NCI-H446 (cell line): Measurements from ENCODE around the gene CARD16.
"Not testable (repeated sequence)": the region's sequence is repeated elsewhere in the genome, so short reads cannot be mapped to it uniquely, and the experiment has no call there.

Source experiments
- DNase-seq, 2 experiments: peaks; one replicate each; lab custom pipeline; 2025; lab: John Stamatoyannopoulos, UW

The CARD16 gene

GRCh38 chr11:105049481-105049880 lies 4.3 kb upstream of the CARD16 start:
- DNase-seq: no peak

- DNase-seq: peak in 1 of 2 experiments; percentile 41
Observed at GRCh38 chr11:105046898-105047579, 1.9 kb upstream of the CARD16 start.

- DNase-seq: no peak
Observed at GRCh38 chr11:105045676-105046296, 651 bp upstream of the CARD16 start.

DNA sequence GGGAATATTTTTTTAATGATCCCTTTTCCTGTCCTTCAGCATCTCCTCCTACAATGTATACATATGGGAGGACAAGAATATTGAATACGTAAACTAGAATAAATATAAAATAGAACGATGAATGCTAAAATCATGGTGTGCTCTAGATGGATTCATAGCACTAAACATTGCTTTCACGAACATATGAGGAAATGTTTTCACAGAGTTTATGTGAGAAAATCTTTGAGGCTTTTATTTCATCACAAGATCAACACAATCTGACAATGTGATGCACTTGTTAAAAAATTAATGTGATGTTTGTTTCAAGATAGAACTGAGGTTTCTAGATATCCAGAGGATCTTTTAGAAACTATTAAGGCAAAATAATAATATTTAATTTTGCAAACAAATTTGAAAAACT lies 3.0 kb downstream of the CARD16 start:
- no peak for DNase-seq

- DNase-seq: no peak
Observed at GRCh38 chr11:105040703-105041102, 4.4 kb downstream of the CARD16 start.

DNA sequence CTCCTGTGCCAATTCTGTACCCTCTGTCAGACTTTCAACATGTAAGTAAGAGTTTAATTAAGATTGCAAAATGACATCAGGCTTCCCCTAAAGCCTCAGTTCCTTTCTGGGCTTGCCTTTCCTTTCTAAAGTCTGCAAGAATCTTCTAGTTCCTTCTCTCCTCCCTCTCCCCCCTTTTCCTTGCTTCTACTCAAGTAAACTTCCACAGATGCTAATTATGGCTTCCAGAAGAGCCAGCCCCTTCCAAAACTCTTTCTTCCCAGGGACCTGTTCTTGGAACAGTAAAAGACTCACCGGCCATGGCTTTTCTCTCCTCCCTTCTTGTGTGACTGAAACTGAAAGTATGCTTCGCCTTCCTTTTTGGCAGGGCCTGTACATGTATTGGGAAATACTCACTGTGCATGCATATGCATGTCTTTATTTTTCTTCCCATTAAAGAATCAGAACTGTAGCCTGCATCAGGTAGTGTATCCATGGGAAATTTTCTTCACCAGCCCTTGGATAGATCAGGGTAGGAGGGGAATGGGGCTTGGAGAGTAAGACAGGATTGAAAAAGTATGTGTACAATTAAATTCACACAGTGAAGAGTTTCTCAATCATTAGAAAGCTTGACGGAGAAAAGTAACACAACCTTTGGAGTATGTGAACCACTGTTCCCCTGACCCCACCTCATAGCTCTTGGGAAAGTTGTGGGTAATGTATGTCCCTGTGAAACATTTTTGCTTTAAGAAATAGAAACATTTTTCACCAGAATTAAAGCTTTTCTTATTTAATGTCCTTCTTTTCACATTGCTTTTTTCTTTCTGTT lies 10.1 kb downstream of the CARD16 start, which contains the start of gene CASP1:
Gene CASP1 (minus strand): TSS at position 332 of the 808 bp plus-strand sequence. CDS start 31 bp downstream, at position 301.
- no peak for DNase-seq

DNA sequence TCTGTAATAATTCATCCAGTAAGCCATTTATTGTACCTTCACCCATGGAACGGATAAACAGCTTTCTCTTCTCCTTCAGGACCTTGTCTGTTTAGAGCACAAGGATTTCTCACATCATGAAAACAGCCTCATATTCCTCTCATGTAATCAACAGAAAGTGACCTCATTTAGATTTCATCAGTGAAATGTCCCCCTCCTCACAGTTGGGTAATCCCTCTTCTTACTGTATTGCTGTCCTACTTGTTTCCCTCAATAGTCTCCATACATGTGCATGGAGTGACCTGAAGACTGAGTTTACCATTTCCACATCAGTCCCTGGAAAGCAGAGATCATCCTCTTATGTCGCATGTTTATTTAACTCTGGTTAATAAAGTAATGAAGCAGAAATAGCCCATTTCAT lies 10.7 kb downstream of the CARD16 start:
- not testable (repeated sequence) for DNase-seq

DNA sequence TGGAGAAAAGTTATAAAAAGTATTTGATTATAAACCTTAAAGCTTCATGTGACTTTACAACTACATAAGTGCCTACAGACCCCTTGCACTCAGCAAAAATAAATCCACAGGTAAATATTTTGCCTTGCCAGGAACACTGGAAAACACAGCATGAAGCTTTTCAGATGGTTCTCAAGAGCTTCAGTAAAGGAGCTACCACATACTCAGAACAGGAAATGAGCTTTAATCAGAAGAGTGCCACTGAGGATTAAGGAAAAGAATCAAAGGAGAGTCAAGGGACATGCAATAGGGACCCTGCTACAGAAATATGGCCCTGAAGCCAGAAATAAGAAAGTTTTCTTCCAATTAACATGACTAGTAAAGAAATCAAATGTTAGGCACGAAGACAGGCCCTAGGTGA lies 11.4 kb downstream of the CARD16 start:
- DNase-seq: no peak

GRCh38 chr11:105033343-105033742 lies 11.8 kb downstream of the CARD16 start:
- DNase-seq: no peak

GRCh38 chr11:105032495-105032894 lies 12.6 kb downstream of the CARD16 start:
- DNase-seq: no peak

DNA sequence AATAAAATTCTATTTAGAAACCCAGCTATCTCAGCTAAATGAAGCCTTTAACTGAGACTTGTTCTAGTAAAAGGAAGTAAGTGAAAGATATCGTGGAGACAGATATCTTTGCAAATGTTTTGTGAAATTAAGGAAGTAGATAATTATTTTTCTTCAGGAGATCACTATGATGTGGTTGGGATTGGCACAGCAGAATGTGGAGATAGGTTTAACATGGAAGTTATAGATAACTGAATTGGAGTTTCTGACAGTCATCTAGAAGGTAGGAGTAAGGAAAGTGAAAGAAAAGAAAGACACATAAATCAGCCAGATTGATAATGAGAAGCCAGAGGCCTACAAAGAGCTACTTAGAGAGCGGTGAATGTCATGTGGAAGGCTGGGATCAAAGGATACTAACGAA lies 17.5 kb downstream of the CARD16 start:
- no peak for DNase-seq

DNA sequence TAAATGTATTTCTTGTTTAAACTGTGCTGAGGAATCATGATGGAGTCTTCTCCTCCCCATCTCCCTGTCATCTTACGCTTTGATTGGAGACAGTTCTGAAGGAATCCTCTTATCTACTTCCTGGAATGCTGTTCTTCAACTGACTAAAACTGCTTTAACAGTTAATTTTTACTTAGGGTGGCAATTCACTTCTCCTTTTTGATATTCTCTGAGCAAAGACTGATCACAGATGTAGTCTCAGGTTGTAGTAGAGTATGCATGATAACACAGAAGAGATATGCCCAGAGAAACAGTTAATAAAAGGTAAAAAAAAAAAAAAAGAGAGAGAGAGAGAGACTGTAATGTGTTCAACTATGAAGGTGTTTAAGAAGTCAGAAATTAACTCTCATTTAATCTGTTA lies 20.7 kb downstream of the CARD16 start:
- DNase-seq: no peak

DNA sequence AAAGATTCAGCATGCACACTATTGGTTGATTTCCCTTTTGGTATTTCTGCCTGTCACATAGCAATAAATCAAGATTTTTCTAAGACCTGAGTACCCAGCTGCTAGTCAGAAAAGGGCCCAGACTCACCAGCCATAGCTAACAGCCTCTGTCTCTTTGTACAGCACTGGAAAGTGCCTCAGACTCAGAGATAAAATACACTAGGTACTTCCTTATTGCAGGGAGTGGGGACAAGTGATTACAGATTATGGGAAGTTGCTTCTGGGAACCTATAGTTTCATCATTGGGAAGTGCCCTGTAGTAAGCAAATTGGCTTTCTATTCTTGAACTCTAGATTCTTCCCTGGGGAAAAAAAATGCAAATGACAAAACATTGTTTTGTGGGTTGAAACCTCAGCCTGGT lies 22.1 kb downstream of the CARD16 start, which contains the start of gene CASP5:
Gene CASP5 (minus strand): TSS at position 166 of the 400 bp plus-strand sequence. CDS start 32 bp downstream, at position 134.
- no peak for DNase-seq

GRCh38 chr11:105022527-105022926 lies 22.6 kb downstream of the CARD16 start:
- DNase-seq: no peak

- no peak for DNase-seq
Observed at GRCh38 chr11:105007463-105007862, 37.7 kb downstream of the CARD16 start.

DNA sequence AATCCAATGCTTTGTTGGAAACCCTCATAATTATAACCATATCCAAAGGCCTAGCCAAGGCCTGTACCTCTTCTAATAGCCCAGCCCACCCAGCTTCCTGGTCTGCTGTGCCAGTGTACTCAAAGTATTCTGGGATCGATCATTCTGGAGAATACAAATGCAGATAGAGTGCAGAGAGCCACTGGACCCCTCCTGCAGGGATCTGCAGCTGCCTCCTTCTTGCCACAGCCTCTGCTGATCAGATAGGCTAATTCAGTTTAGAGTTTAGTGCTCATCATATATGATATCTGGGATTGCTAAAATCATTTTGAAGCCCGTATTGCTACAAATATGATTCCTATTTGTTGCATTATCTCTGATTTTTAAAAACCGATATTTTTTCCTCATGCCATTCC lies 39.7 kb downstream of the CARD16 start:
- DNase-seq: no peak

DNA sequence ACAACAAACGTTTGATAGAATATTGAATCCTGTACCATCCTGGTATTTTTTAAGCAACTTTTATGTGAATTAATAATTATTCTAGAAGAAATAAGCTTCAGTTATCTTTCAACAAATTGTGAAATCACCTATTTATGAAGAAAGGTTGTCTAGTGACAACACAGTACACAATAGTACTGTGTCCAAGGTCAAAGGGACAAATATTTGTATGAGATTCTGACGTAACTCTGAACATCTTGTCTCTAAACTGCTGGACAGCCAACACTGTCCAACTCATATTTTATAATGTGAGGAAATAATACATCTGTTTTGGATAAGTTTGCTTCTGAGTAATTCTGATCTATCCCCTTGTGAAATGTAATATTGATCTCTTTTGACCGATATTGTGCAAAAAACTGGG lies 41.1 kb downstream of the CARD16 start:
- DNase-seq: no peak

GRCh38 chr11:105003151-105003550 lies 42.0 kb downstream of the CARD16 start:
- no peak for DNase-seq

GRCh38 chr11:105000797-105001196 lies 44.3 kb downstream of the CARD16 start:
- no peak for DNase-seq

GRCh38 chr11:105000167-105000566 lies 45.0 kb downstream of the CARD16 start:
- DNase-seq: no peak

DNA sequence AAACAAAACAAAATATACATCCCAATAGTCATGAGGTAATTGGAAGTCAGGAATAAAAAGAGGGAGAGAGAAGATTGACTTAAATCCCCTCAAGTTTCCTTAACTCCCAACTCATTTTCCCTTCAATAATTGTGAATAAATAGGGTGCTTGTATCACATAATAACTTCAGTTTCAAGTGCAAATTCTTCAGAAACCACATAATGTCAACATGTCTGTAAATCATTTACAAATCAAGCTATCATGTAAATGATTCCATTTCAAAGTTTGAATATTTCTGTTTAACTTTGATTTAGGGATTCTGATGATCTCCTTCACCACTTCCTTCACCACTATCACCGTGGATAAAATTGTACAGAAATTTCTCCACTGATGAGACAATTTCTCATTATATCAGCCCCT lies 45.4 kb downstream of the CARD16 start:
- DNase-seq: no peak

- no peak for DNase-seq
Observed at GRCh38 chr11:104997288-104997687, 47.8 kb downstream of the CARD16 start.

- DNase-seq: no peak
Observed at GRCh38 chr11:104995001-104995408, 50.1 kb downstream of the CARD16 start.
